ENCODE measurements around the gene TTC5.
"Not testable (repeated sequence)": the region's sequence is repeated elsewhere in the genome, so short reads cannot be mapped to it uniquely, and the experiment has no call there.

The TTC5 gene

DNA sequence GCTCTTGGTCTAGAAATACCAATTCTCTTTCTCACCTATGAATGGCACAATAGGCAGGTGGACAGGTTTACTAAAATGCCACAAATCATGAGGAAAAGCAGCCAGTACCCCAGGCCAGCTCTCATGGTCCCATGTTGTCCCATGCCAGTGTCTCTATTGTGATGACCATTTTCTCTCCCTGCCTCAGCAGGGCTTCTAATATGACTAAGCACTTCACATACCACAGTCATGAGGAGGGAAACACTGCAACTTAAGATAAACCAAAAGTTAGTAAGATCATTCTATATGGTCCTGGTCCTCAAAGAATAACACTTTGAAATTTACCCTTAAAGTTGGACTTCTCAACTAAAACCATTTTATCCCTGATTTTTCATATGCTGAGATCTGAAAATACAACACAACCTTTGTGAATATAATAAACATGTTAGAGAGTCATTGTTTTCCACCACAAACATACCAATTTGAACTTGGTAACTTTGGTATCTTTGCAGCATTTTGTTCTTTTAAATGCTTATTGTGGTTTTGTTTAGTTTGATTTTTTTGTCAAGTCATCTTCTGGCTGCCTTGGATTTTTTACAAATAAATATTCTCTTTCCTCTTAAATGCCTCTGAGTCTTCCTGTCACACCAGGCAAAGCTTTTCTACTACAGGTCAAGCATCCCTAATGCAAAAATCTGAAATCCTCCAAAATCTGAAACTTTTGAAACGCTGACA, 3.6 kb downstream of the TTC5 start:
- no peak for DNase-seq (ENCODE audit: low read depth, low spot score)

- DNase-seq (ENCODE audit: low read depth, low spot score): no peak
Observed at GRCh38 chr14:20295067-20295466, 10.7 kb downstream of the TTC5 start.

- DNase-seq (ENCODE audit: low read depth, low spot score): no peak
Observed at GRCh38 chr14:20294636-20295035, 11.1 kb downstream of the TTC5 start.

GRCh38 chr14:20281998-20282397, 23.8 kb downstream of the TTC5 start:
- not testable (repeated sequence) for DNase-seq (ENCODE audit: low read depth, low spot score)

- not testable (repeated sequence) for DNase-seq (ENCODE audit: low read depth, low spot score)
Observed at GRCh38 chr14:20280265-20280664, 25.5 kb downstream of the TTC5 start.

- no peak for DNase-seq (ENCODE audit: low read depth, low spot score)
Observed at GRCh38 chr14:20278414-20278813, 27.3 kb downstream of the TTC5 start.

DNA sequence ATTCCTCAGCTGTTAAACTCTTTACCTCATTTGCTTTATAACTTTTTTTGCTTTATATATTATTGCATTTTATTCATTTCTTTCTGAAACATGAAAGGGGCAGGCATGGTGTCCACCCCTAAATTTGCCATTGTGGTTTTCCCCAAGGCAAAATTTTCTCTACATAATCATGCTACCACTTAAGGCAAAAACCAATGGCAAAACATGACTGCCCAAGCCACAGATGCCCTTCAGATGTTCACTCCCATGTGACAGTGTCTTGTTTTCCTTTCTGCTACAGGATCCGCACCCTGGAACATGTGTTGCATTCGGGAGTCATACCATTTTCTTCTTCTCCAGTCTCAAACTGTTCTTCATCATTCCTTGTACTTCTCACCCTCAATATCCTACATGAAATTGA, 28.3 kb downstream of the TTC5 start:
- DNase-seq (ENCODE audit: low read depth, low spot score): no peak

- no peak for DNase-seq (ENCODE audit: low read depth, low spot score)
Observed at GRCh38 chr14:20274062-20274461, 31.7 kb downstream of the TTC5 start.

DNA sequence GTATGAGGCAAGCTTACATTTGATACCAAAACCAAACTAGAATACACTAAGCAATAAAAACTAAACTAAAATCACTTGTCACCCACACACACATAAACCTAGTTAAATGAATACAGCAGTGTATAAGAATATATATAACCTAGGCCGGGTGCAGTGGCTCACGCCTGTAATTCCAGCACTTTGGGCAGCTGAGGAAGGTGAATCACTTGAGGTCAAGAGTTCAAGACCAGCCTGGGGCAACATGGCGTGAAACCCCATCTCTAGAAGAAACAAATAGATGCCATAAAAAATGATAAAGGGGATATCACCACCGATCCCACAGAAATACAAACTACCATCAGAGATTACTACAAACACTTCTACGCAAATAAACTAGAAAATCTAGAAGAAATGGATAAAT, 41.4 kb downstream of the TTC5 start:
- not testable (repeated sequence) for DNase-seq (ENCODE audit: low read depth, low spot score)

- DNase-seq (ENCODE audit: low read depth, low spot score): no peak
Observed at GRCh38 chr14:20262642-20263128, 43.1 kb downstream of the TTC5 start.

GRCh38 chr14:20247646-20248246, 58.0 kb downstream of the TTC5 start:
- DNase-seq (ENCODE audit: low read depth, low spot score): no peak

Data from brain pericyte (primary cell).